HCT116 (cell line): ENCODE measurements around the gene MYLK.

Experiments
- CEBPB ChIP-seq: IDR thresholded peaks from 2 replicates; pipeline ENCODE4 v1.6.1; 2012; ENCODE audit warnings: low read depth
- CTCF ChIP-seq, 3 experiments: fragments of 200-600 bp in 1 of 3; sonication (generic) in 1 of 3; IDR thresholded peaks in 2 of 3; conservative IDR thresholded peaks in 1 of 3; 2 replicates each; pipeline ENCODE4 v1.5.1; 2012 to 2017; ENCODE audit warnings: low read depth in 2 of 3, low read length in 2 of 3, antibody characterized with exemption in 1 of 3, borderline replicate concordance in 1 of 3, control low read depth in 1 of 3, mild to moderate bottlenecking in 1 of 3, mixed read lengths in 1 of 3, mixed run types in 1 of 3, moderate library complexity in 1 of 3; ENCODE audit not compliant: insufficient read depth in 1 of 3
- EGR1 ChIP-seq: IDR thresholded peaks from 2 replicates; pipeline ENCODE4 v1.6.1; 2012; ENCODE audit warnings: low read depth
- ELF1 ChIP-seq: IDR thresholded peaks from 2 replicates; pipeline ENCODE4 v1.6.1; 2012; ENCODE audit warnings: low read depth, borderline replicate concordance
- EZH2 ChIP-seq: fragments of 200-600 bp; sonication (generic); IDR thresholded peaks from 2 replicates; pipeline ENCODE4 v1.6.1; 2017; ENCODE audit warnings: antibody characterized with exemption, mixed run types
- MAX ChIP-seq: IDR thresholded peaks from 2 replicates; pipeline ENCODE4 v1.6.1; 2012
- POLR2A ChIP-seq: IDR thresholded peaks from 2 replicates; pipeline ENCODE4 v1.7.0; 2011; ENCODE audit warnings: borderline replicate concordance; ENCODE audit not compliant: insufficient read depth, insufficient read length; ENCODE audit errors: extremely low read depth
- POLR2AphosphoS5 ChIP-seq: IDR thresholded peaks from 2 replicates; pipeline ENCODE4 v1.6.1; 2011; ENCODE audit warnings: mild to moderate bottlenecking, low read depth, low read length, moderate library complexity
- ZNF274 ChIP-seq: fragments of 200-500 bp; sonication (Bioruptor generic); IDR thresholded peaks from 2 replicates; pipeline ENCODE4 v1.6.1; 2014; ENCODE audit warnings: mild to moderate bottlenecking, low read depth, low read length, inconsistent platforms

- TF ChIP-seq EZH2 (no peak), EGR1 (no peak), POLR2A (no peak), ZNF274 (no peak), CEBPB (no peak), MAX (no peak), ELF1 (no peak), CTCF (IDR thresholded peaks at IDR 0.05 in 2 of 3, conservative IDR thresholded peaks at IDR 0.05 in 1 of 3; ENCODE audit: borderline replicate concordance in 1 of 3, insufficient read depth in 1 of 3, low read depth in 2 of 3, low read length in 2 of 3) (no peak), POLR2AphosphoS5 (no peak)
Measured at GRCh38 chr3:123869165-123869564, 15.0 kb downstream of the MYLK start.
